Mucosa of stomach (tissue), 1 donor: ENCODE measurements around the gene CYP2A7.
"Not testable (repeated sequence)": the region's sequence is repeated elsewhere in the genome, so short reads cannot be mapped to it uniquely, and the experiment has no call there.

Experiments used
- H3K27me3 ChIP-seq: one replicate; pipeline ENCODE4 v1.7.0; 2013; ENCODE audit warnings: mild to moderate bottlenecking, low read length; ENCODE audit not compliant: control insufficient read depth, insufficient read depth
- H3K36me3 ChIP-seq: one replicate; pipeline ENCODE4 v1.7.0; 2013; ENCODE audit warnings: low read length; ENCODE audit not compliant: control insufficient read depth, insufficient read depth
- H3K4me1 ChIP-seq: one replicate; pipeline ENCODE4 v1.7.0; 2013; ENCODE audit warnings: mild to moderate bottlenecking, low read length; ENCODE audit not compliant: control insufficient read depth, insufficient read depth
- H3K4me3 ChIP-seq: one replicate; pipeline ENCODE4 v1.7.0; 2013; ENCODE audit warnings: low read length
- H3K9ac ChIP-seq: one replicate; pipeline ENCODE4 v1.7.0; 2013; ENCODE audit warnings: mild to moderate bottlenecking, low read length, moderate library complexity
- H3K9me3 ChIP-seq: one replicate; pipeline ENCODE4 v1.7.0; 2013; ENCODE audit warnings: mild to moderate bottlenecking, low read length, moderate library complexity; ENCODE audit not compliant: control insufficient read depth
- donor health status: Pancreatic carcinoma.

Gene CYP2A7

GRCh38 chr19:40862333-40862732, 19.7 kb downstream of the CYP2A7 start:
- Histone ChIP-seq H3K9me3 (no peaks in the 10 kb centered on the region), H3K27me3 (no peaks in the 10 kb centered on the region), H3K9ac (no peak overlapping the region), H3K4me3 (no peak overlapping the region), H3K4me1 (no peaks in the 10 kb centered on the region), H3K36me3 (no peaks in the 10 kb centered on the region)

DNA sequence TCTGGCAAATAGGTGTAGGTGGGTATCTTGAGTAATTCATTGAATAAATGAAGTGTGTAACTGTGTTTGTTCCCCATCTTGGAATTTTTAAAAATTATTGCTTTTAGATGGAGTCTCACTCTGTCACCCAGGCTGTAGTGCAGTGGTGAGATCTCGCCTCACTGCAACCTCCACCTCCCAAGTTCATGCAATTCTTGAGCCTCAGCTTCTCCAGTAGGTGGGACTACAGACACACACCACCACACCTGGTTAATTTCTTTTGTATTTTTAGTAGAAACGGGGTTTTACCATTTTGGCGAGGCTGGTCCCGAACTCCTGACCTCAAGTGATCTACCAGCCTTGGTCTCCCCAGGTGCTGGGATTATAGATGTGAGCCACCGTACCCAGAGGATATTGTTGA, 23.9 kb downstream of the CYP2A7 start:
- no peak overlapping the region for H3K4me3 ChIP-seq
- H3K27me3 ChIP-seq = no peaks in the 10 kb centered on the region
- H3K9ac ChIP-seq = no peak overlapping the region
- no peaks in the 10 kb centered on the region for H3K4me1 ChIP-seq
- H3K36me3 ChIP-seq = no peaks in the 10 kb centered on the region
- no peaks in the 10 kb centered on the region for H3K9me3 ChIP-seq

DNA sequence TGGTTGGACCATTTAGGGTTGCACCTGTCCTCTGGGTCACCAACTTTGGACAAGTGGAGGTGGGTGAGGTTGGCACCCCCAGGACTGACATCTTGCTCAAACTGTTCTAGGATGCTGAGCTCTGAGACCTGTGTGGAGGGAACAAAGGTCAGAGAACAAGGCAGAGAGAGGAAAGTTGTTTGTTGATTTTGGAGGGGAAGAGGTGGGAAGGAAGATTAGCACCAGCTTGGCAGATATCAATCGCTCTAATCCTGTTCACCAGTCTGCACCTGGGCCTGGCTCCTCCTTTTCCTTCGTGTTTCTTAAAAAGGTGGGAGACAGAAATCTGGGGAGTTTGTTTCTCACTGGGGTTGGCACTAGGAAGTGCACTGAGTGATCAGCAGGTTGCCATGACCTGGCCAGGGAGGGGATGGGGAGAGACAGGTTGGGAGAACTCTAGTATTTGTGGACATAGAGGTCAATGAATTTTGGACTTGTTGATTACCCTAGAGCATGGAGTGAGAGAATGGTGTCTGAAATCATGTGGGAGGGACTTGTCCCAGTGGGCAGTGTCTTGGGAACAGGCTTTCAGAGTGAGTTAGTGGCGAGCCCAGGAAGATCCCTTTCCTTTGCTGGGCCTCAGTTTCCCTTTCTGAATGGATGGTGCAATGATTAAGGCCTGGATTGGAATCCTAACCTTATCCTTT, 29.4 kb downstream of the CYP2A7 start:
- not testable (repeated sequence) for H3K36me3 ChIP-seq, H3K9ac ChIP-seq, H3K4me3 ChIP-seq, H3K4me1 ChIP-seq, H3K9me3 ChIP-seq
- H3K27me3 ChIP-seq = peaks cover 13% of the 10 kb centered on the region

- H3K4me1 ChIP-seq, H3K36me3 ChIP-seq, H3K9me3 ChIP-seq, H3K4me3 ChIP-seq, H3K9ac ChIP-seq: not testable (repeated sequence)
- H3K27me3 ChIP-seq = peaks cover 13% of the 10 kb centered on the region
These were observed 31.8 kb downstream of the CYP2A7 start, which contains the start of gene CYP2A6 for GRCh38 chr19:40850277-40850676. Gene CYP2A6 (minus strand): TSS chr19:40850447. CDS start chr19:40850426, 21 bp downstream.

- H3K27me3 ChIP-seq = peaks cover 16% of the 10 kb centered on the region
- not testable (repeated sequence) for H3K36me3 ChIP-seq, H3K4me3 ChIP-seq, H3K4me1 ChIP-seq, H3K9ac ChIP-seq, H3K9me3 ChIP-seq
These were observed 35.3 kb downstream of the CYP2A7 start for GRCh38 chr19:40846722-40847121.

DNA sequence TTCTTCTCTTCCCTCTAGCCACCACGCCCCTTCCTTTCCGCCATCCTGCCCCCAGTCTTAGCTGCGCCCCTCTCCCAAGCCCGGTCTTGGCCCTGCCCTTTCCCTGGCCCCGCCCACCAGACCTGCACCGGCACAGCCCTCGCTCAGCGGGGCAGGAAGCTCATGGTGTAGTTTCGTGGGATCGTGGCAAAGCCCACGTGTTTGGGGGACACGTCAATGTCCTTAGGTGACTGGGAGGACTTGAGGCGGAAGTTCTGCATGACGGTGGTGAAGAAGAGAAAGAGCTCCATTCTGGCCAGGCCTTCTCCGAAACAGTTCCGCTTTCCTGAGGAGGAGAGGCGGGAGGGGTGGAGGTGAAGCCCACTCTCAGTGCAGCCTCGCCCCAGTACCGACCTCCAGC, 38.4 kb downstream of the CYP2A7 start:
- H3K36me3 ChIP-seq, H3K4me1 ChIP-seq, H3K9me3 ChIP-seq, H3K4me3 ChIP-seq, H3K9ac ChIP-seq: not testable (repeated sequence)
- H3K27me3 ChIP-seq = peaks cover 11% of the 10 kb centered on the region

DNA sequence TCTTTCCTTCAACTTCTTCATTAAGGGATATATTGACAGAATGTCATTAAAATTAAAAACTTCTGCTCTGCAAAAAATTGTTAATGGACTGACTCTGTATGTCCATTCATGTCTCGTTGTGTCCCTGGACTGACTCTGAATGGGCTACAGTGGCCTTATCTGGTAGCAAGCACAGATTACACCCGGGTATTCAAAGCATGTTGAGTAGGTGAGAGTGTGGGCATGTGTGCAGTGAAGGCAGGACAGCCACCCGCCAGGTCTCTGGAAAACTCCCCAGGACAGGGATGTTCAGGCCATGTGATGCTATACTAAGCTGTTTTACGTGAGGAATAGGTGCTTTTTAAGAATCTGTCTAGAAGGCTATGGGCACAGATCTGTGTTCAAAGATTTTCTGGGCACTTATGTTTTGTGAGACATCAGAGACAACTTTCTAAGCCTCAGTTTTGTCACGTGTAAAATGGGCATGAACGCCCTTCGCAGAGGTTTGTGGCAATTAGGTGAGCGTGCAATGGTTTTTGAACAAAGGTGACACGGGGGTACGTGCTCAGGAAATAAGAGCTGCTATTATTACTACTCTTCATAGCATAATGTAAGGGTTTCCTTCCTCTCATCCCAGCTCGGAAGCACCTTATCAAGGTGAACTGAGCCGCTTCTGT, 38.9 kb downstream of the CYP2A7 start:
- not testable (repeated sequence) for H3K9me3 ChIP-seq, H3K27me3 ChIP-seq, H3K9ac ChIP-seq, H3K36me3 ChIP-seq, H3K4me3 ChIP-seq, H3K4me1 ChIP-seq

DNA sequence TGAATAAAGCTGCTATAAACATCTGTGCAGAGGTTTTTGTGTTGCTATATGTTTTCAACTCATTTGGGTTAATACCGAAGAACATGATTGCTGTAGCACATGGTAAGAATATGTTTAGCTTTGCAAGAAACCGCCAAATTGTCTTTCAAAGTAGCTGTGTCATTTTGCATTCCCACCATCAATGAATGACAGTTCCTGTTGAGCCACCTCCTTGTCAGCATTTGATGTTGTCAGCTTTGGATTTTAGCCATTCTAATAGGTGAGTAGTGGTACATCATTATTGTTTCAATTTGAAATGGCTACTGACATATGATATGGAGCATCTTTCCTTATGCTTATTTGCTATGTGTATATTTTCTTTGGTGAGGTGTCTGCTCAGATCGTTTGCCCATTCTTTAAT, 40.0 kb downstream of the CYP2A7 start:
- H3K9me3 ChIP-seq, H3K27me3 ChIP-seq, H3K4me1 ChIP-seq, H3K9ac ChIP-seq, H3K4me3 ChIP-seq, H3K36me3 ChIP-seq: not testable (repeated sequence)

- H3K4me3 ChIP-seq, H3K4me1 ChIP-seq, H3K36me3 ChIP-seq, H3K27me3 ChIP-seq, H3K9me3 ChIP-seq, H3K9ac ChIP-seq: not testable (repeated sequence)
These were observed 43.6 kb downstream of the CYP2A7 start for GRCh38 chr19:40838477-40838876.

- H3K4me1 ChIP-seq = no peaks in the 10 kb centered on the region
- no peak overlapping the region for H3K9ac ChIP-seq
- H3K36me3 ChIP-seq = no peaks in the 10 kb centered on the region
- no peaks in the 10 kb centered on the region for H3K27me3 ChIP-seq
- no peaks in the 10 kb centered on the region for H3K9me3 ChIP-seq
- H3K4me3 ChIP-seq = no peak overlapping the region
These were observed 45.1 kb downstream of the CYP2A7 start for GRCh38 chr19:40836754-40837429.

DNA sequence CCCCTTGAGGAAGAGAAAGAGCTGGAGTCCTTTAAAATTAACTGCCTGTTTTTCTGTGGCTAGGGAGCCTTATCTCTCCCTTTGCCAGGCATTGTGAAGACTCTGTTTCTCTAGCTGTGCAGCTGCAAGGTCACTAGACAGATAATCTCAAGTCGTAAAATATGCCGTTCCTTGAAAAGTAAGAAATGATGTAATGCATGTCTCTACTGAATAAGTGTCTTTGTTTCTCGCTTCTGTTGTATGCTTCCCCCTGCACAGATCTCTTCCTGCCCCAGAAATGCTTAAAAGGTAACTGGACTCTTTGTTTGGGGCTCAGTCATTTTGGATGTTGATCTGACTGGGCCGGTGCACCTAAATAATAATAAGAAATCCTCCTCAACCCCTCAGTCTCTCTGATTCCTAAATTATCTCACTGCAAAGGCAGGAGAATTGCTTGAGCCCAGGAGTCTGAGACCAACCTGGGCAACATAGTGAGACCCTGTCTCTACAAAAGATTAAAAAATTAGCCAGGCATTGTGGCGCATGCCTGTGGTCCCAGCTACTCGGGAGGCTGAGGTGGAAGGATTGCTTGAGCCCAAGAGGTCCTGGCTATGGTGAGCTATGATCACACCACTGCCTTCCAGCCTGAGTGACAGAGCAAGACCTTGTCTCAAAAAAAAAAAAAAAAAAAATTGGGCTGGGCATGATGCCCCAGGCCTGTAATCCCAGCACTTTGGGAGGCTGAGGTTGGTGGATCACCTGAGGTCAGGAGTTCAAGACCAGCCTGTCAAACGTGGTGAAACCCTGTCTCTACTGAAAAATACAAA, 48.1 kb downstream of the CYP2A7 start:
- not testable (repeated sequence) for H3K4me1 ChIP-seq, H3K27me3 ChIP-seq, H3K9ac ChIP-seq, H3K36me3 ChIP-seq, H3K9me3 ChIP-seq, H3K4me3 ChIP-seq

- not testable (repeated sequence) for H3K4me3 ChIP-seq, H3K36me3 ChIP-seq, H3K4me1 ChIP-seq, H3K9ac ChIP-seq, H3K27me3 ChIP-seq, H3K9me3 ChIP-seq
These were observed 49.6 kb downstream of the CYP2A7 start for GRCh38 chr19:40832431-40832790.
